K562 (cell line): Measurements from ENCODE around the gene R3HDM1. TPM values are rescaled to one million over a fixed set of nuclear protein-coding genes. Genes with fewer than 3 reads are reported as not detected.

Source experiments
- ATAC-seq: fragments of 200-7000 bp; cut with Tn5 transposase; 3 replicates; pipeline ENCODE4 v1.9.1; 2020; ENCODE audit warnings: moderate library complexity
- BruUV-seq: library from RNA; stranded (reverse); fragments of 400-500 nt; replicated peaks from 2 replicates; lab custom pipeline; 2021; lab: Mats Ljungman, UMichigan
- CTCF ChIA-PET: fragments of 300-600 bp; formaldehyde crosslinking; extraction: SDS; loops from one replicate; lab custom pipeline; 2021; ENCODE audit warnings: low intra/inter-chr PET ratio; lab: Yijun Ruan, JAX
- POLR2A ChIA-PET: fragments of 300-600, 350-650 bp; sonication (Branson Sonifier 250); formaldehyde crosslinking; extraction: SDS; loops from one replicate; lab custom pipeline; 2021; ENCODE audit warnings: antibody characterized with exemption, inconsistent platforms; lab: Yijun Ruan, JAX
- DNase-seq, 4 experiments: peaks; one replicate each; pipeline versions ENCODE4 v3.0.0 to v3.0.0-alpha.2; 2011 to 2018; ENCODE audit warnings: low spot score in 3 of 4, mixed read lengths in 3 of 4; ENCODE audit errors: extremely low read depth in 1 of 4
- FAIRE-seq: peaks from 2 replicates; lab custom pipeline; 2011; peaks lifted over from hg19 to GRCh38; lab: Jason Lieb, UNC
- H2AFZ ChIP-seq: 2 replicates; pipeline ENCODE4 v1.6.0; 2011; ENCODE audit warnings: low read depth, low read length, control low read depth, inconsistent platforms
- H3K27ac ChIP-seq: fragments of 200-600 bp; 3 replicates; pipeline ENCODE4 v1.8.0; 2011; ENCODE audit warnings: low read depth, mild to moderate bottlenecking, control low read depth, inconsistent platforms, low read length, moderate library complexity, mixed read lengths; ENCODE audit errors: extremely low read depth
- H3K27me3 ChIP-seq, 2 experiments: fragments of 300-600 bp in 1 of 2; 2 replicates in 1 of 2; 3 replicates in 1 of 2; pipeline versions ENCODE4 v1.6.0 to v1.8.0; 2011; ENCODE audit warnings: inconsistent platforms in 2 of 2, low read length in 2 of 2, mild to moderate bottlenecking in 1 of 2, mixed read lengths in 1 of 2, moderate library complexity in 1 of 2; ENCODE audit not compliant: control insufficient read depth in 2 of 2, insufficient read depth in 2 of 2
- H3K36me3 ChIP-seq: fragments of 300-600 bp; 3 replicates; pipeline ENCODE4 v1.8.0; 2011; ENCODE audit warnings: mild to moderate bottlenecking, low read length, inconsistent platforms; ENCODE audit not compliant: control insufficient read depth, insufficient read depth
- H3K4me1 ChIP-seq, 2 experiments: fragments of 200-600 bp in 1 of 2; replicated peaks in 1 of 2; 2 replicates in 1 of 2; 3 replicates in 1 of 2; pipeline versions ENCODE4 v1.5.1 to v1.8.0; 2011; ENCODE audit warnings: inconsistent platforms in 2 of 2, low read length in 2 of 2, mild to moderate bottlenecking in 1 of 2, mixed read lengths in 1 of 2, moderate library complexity in 1 of 2; ENCODE audit not compliant: control insufficient read depth in 2 of 2, insufficient read depth in 2 of 2
- H3K4me2 ChIP-seq: 2 replicates; pipeline ENCODE4 v1.6.1; 2011; ENCODE audit warnings: low read length, control low read depth, inconsistent platforms, mixed read lengths; ENCODE audit not compliant: insufficient read depth
- H3K4me3 ChIP-seq: fragments of 200-600 bp; sonication (generic), shearing (Covaris generic); 2 replicates; pipeline ENCODE4 v1.5.1; 2016; ENCODE audit warnings: control low read depth, inconsistent platforms
- H3K79me2 ChIP-seq: fragments of 200-600 bp; 3 replicates; pipeline ENCODE4 v1.8.0; 2011; ENCODE audit warnings: low read length, inconsistent platforms; ENCODE audit not compliant: control insufficient read depth, insufficient read depth
- H3K9ac ChIP-seq, 2 experiments: 2 replicates each; pipeline versions ENCODE4 v1.6.0 to v1.6.1; 2011; ENCODE audit warnings: low read depth in 2 of 2, low read length in 2 of 2, control low read depth in 1 of 2, inconsistent platforms in 1 of 2, mild to moderate bottlenecking in 1 of 2, mixed read lengths in 1 of 2; ENCODE audit not compliant: insufficient read depth in 1 of 2
- H3K9me1 ChIP-seq: one replicate; pipeline ENCODE4 v1.6.0; 2011; ENCODE audit warnings: inconsistent platforms, mild to moderate bottlenecking, low read length, moderate library complexity; ENCODE audit not compliant: control insufficient read depth, insufficient read depth
- H3K9me3 ChIP-seq: replicated peaks from 2 replicates; pipeline ENCODE4 v1.5.1; 2011; ENCODE audit warnings: low read depth, low read length, inconsistent platforms; ENCODE audit not compliant: control insufficient read depth, insufficient read depth
- H4K20me1 ChIP-seq: replicated peaks from 2 replicates; pipeline ENCODE4 v1.6.1; 2011; ENCODE audit warnings: low read length, inconsistent platforms, mixed read lengths; ENCODE audit not compliant: control insufficient read depth, insufficient read depth
- AFF1 ChIP-seq, 2 experiments: fragments of 450-650 bp; IDR thresholded peaks; 2 replicates each; pipeline ENCODE4 v1.6.1; 2018; ENCODE audit warnings: mild to moderate bottlenecking in 2 of 2, low read depth in 1 of 2; ENCODE audit not compliant: partially characterized antibody in 2 of 2
- CHAMP1 ChIP-seq: fragments of 450-650 bp; IDR thresholded peaks from 2 replicates; pipeline ENCODE4 v1.6.1; 2016; ENCODE audit warnings: mild to moderate bottlenecking
- GTF2E2 ChIP-seq: fragments of 200-800 bp; sonication (Bioruptor generic); IDR thresholded peaks from 2 replicates; pipeline ENCODE4 v1.6.1; 2016; ENCODE audit warnings: missing genetic modification characterization, missing compliant biosample characterization
- ZZZ3 ChIP-seq: fragments of 450-650 bp; IDR thresholded peaks from 2 replicates; pipeline ENCODE4 v1.6.1; 2016; ENCODE audit warnings: antibody characterized with exemption, mild to moderate bottlenecking, moderate library complexity
- WGBS: fragments of 100-300 bp; shearing (Covaris generic); methylation state at CpG from one replicate; pipeline ENCODE4 v1.1.6; 2016; ENCODE audit warnings: low coverage, mixed read lengths; ENCODE audit not compliant: insufficient coverage; ENCODE audit errors: missing lambda C conversion rate; 5-methylcytosine and 5-hydroxymethylcytosine counted together
- in situ Hi-C: fragments of 300-500 bp; cut with MboI; formaldehyde crosslinking; loops from 4 replicates; pipeline ENCODE4 v1.15.0; 2018; ENCODE audit warnings: inconsistent platforms, mixed read lengths
- intact Hi-C: fragments of 100-400 bp; cut with micrococcal nuclease; formaldehyde crosslinking; loops from 2 replicates; pipeline ENCODE4 v1.14.2; 2022
- polyA plus RNA-seq, 8 experiments: library from polyadenylated mRNA; depleted of rRNA in 4 of 8; stranded (reverse) in 5 of 8; unstranded in 3 of 8; fragments of >200 nt; fragmentation: Nextera tagmentation in 2 of 8; fragmentation: Illumina TruSeq in 1 of 8; extraction: Ambion mirVana in 2 of 8; extraction: Trizol in 1 of 8; gene quantifications; 2 replicates each; pipeline versions ENCODE4 v1.2.1 to v1.2.3, GENCODE V29; 2011 to 2014; ENCODE audit warnings: inconsistent platforms in 1 of 8, missing spikeins in 1 of 8
- total RNA-seq, 7 experiments: library from RNA; depleted of rRNA in 6 of 7; stranded (reverse); fragments of >200 nt in 6 of 7; fragmentation: Illumina TruSeq in 2 of 7; extraction: Trizol in 2 of 7; gene quantifications; 2 replicates each; pipeline versions ENCODE4 v1.2.1 to v1.2.3, GENCODE V29; 2011 to 2021; ENCODE audit warnings: low replicate concordance in 1 of 7
- TF ChIP-seq, protein P1 (sequence below), 2 experiments: fragments of 450-650 bp; IDR thresholded peaks; 2 replicates each; pipeline ENCODE4 v1.6.1; 2016; ENCODE audit warnings: mild to moderate bottlenecking in 2 of 2, borderline replicate concordance in 1 of 2, low read depth in 1 of 2, moderate library complexity in 1 of 2

R3HDM1 gene
- total and polyA plus RNA-seq, 9 of the 15 experiments (the other 6 are each of a cell fraction or from before 2014, with no cell fraction given): 12.4 to 89.4 (median 31.0) TPM

GRCh38 chr2:135676031-135676430 is 144.7 kb downstream of the R3HDM1 start (continued):
- TF ChIP-seq, protein P1, sequence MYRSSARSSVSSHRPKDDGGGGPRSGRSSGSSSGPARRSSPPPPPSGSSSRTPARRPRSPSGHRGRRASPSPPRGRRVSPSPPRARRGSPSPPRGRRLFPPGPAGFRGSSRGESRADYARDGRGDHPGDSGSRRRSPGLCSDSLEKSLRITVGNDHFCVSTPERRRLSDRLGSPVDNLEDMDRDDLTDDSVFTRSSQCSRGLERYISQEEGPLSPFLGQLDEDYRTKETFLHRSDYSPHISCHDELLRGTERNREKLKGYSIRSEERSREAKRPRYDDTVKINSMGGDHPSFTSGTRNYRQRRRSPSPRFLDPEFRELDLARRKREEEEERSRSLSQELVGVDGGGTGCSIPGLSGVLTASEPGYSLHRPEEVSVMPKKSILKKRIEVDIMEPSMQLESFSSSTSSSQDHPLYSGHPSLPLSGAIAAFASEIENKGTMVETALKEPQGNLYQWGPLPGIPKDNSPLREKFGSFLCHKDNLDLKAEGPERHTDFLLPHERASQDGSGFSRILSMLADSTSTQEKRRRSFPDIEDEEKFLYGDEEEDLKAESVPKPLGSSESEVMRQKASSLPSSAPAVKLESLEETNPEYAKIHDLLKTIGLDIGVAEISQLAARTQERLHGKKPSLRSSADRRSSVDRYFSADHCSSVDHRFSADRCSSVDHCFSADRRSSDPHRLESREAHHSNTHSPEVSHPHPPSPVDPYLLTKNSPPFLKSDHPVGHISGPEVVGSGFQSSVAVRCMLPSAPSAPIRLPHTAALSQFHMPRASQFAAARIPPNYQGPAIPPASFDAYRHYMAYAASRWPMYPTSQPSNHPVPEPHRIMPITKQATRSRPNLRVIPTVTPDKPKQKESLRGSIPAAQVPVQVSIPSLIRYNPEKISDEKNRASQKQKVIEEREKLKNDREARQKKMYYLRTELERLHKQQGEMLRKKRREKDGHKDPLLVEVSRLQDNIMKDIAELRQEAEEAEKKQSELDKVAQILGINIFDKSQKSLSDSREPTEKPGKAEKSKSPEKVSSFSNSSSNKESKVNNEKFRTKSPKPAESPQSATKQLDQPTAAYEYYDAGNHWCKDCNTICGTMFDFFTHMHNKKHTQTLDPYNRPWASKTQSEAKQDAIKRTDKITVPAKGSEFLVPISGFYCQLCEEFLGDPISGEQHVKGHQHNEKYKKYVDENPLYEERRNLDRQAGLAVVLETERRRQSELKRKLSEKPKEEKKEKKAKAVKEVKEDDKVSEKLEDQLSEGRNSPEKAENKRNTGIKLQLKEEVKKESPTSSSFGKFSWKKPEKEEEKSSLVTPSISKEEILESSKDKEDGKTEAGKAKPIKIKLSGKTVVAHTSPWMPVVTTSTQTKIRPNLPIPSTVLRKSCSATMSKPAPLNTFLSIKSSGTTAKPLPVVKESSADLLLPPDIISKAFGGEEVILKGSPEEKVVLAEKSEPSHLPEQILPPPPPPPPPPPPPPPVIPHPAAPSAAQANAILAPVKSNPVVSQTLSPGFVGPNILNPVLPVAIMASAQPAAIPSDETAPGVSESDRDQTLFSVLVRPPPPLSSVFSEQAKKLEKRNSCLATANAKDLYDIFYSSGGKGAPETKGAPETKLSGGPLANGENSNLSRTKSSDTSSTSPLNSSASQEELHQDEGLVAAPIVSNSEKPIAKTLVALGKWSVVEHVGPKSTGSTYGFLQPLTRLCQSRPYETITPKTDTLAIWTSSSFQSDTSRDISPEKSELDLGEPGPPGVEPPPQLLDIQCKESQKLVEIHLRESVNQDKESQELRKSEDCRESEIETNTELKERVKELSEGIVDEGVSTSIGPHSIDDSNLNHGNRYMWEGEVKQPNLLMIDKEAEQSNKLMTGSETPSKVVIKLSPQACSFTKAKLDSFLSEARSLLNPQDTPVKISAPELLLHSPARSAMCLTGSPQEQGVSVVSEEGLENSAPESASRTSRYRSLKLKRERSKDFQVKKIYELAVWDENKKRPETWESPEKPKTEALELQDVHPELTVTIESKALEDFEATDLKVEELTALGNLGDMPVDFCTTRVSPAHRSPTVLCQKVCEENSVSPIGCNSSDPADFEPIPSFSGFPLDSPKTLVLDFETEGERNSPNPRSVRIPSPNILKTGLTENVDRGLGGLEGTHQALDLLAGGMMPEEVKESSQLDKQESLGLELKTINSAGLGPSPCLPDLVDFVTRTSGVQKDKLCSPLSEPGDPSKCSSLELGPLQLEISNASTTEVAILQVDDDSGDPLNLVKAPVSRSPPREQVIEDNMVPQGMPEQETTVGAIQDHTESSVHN (IDR thresholded peaks at IDR 0.05; ENCODE audit: borderline replicate concordance in 1 of 2, low read depth in 1 of 2): no peak

- ChIA-PET POLR2A (interaction anchor here (0.7 to 1.4 kb wide), 2 partner anchors 23 to 831 kb away, joined by 3 to 4 read pairs; no protein-coding TSS in a partner anchor), CTCF (no interaction called here)
- 95% methylated on average over 2 of the region's 2 CpGs for WGBS
- FAIRE-seq (no peak), DNase-seq (no peak), ATAC-seq (no peak)
- Histone ChIP-seq H3K9ac (no peak overlapping the region), H4K20me1 (no peaks in the 10 kb centered on the region), H3K9me1 (no peaks in the 10 kb centered on the region), H3K27me3 (no peaks in the 10 kb centered on the region), H3K4me2 (no peak overlapping the region), H3K27ac (no peak overlapping the region), H2AFZ (no peak overlapping the region), H3K4me1 (no peaks in the 10 kb centered on the region), H3K79me2 (no peaks in the 10 kb centered on the region), H3K9me3 (no peaks in the 10 kb centered on the region), H3K36me3 (peaks cover 57% of the 10 kb centered on the region), H3K4me3 (no peak overlapping the region)
- BruUV-seq: no TSS peak
- in situ Hi-C loops: no loop called here
- intact Hi-C loops: no loop called here
- TF ChIP-seq CHAMP1: no peak
- TF ChIP-seq ZZZ3: no peak
- TF ChIP-seq AFF1 (IDR thresholded peaks at IDR 0.05; ENCODE audit: low read depth in 1 of 2, partially characterized antibody in 2 of 2): no peak
- no peak for TF ChIP-seq GTF2E2
Measured at GRCh38 chr2:135679125-135679524, 147.8 kb downstream of the R3HDM1 start.
